Measurements from ENCODE around the gene THSD8. TPM values are rescaled to one million over a fixed set of nuclear protein-coding genes. Genes with fewer than 3 reads are reported as not detected.
A peak's percentile ranks its signal among the peaks of the same experiment; 100 is the strongest.

THSD8 gene
- total RNA-seq, 1 donor from 2014 or later = 16.5 TPM

DNA sequence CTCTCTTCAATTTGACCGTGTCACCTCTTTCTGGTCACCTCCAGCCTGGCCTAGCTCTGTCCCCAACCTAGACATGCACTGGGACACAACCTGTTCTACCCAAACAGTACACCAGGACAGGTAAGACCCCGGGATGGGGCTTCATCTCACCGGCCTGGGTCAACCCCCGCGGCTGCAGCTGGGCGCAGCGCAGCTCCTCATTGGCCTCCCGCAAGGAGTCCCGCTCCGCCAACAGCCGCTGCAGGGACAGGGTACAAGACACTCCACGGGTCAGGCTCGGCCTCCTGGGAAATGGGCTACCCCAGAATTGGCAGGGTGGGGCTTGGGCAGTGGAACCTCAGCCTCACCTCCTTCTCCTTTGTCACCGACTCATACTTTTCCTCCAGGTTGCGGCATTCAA is 34.2 kb upstream of the THSD8 start:
- Mint-ChIP-seq H3K9me3 (ENCODE audit: low read depth) (no peaks in the 10 kb centered on the region), H3K4me3 (ENCODE audit: low read depth) (no peak overlapping the region), H3K27me3 (no peaks in the 10 kb centered on the region), H3K27ac (no peak overlapping the region), H3K36me3 (ENCODE audit: insufficient read depth) (peaks cover 18% of the 10 kb centered on the region), H3K4me1 (ENCODE audit: low read depth) (peaks cover 2% of the 10 kb centered on the region)
- TF ChIP-seq, protein P1, sequence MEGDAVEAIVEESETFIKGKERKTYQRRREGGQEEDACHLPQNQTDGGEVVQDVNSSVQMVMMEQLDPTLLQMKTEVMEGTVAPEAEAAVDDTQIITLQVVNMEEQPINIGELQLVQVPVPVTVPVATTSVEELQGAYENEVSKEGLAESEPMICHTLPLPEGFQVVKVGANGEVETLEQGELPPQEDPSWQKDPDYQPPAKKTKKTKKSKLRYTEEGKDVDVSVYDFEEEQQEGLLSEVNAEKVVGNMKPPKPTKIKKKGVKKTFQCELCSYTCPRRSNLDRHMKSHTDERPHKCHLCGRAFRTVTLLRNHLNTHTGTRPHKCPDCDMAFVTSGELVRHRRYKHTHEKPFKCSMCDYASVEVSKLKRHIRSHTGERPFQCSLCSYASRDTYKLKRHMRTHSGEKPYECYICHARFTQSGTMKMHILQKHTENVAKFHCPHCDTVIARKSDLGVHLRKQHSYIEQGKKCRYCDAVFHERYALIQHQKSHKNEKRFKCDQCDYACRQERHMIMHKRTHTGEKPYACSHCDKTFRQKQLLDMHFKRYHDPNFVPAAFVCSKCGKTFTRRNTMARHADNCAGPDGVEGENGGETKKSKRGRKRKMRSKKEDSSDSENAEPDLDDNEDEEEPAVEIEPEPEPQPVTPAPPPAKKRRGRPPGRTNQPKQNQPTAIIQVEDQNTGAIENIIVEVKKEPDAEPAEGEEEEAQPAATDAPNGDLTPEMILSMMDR (IDR thresholded peaks at IDR 0.05; ENCODE audit: unreplicated experiment) = no peak
- no peak for DNase-seq (ENCODE audit: low spot score, unreplicated experiment)

DNA sequence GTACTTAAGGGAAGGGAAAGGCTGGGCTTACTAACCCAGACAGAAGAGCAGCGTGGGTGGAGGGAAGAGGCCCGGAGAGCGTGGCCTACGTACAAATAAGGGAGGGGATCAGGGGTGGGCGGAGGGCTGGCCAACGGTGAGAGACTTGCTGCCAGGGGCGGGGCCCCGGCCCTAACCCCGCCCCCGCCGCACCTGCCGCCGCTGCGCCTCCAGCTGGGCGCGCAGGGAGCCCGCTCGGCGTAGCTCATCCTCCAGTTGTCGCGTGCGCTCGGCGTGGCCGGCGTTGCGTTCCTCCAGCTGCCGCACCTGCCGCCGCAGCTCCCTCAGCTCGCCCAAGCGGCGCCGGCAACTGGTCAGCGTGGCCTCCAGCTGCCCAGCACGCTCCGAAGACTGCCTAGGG is 32.2 kb upstream of the THSD8 start:
- DNase-seq (ENCODE audit: low spot score, unreplicated experiment) = no peak
- no peaks in the 10 kb centered on the region for H3K27me3 Mint-ChIP-seq
- no peak overlapping the region for H3K27ac Mint-ChIP-seq
- peaks cover 18% of the 10 kb centered on the region for H3K36me3 Mint-ChIP-seq (ENCODE audit: insufficient read depth)
- TF ChIP-seq, protein P1 (IDR thresholded peaks at IDR 0.05; ENCODE audit: unreplicated experiment) = peak; percentile 17
- H3K4me1 Mint-ChIP-seq (ENCODE audit: low read depth) = peaks cover 6% of the 10 kb centered on the region
- H3K4me3 Mint-ChIP-seq (ENCODE audit: low read depth) = no peak overlapping the region
- H3K9me3 Mint-ChIP-seq (ENCODE audit: low read depth) = no peaks in the 10 kb centered on the region

DNA sequence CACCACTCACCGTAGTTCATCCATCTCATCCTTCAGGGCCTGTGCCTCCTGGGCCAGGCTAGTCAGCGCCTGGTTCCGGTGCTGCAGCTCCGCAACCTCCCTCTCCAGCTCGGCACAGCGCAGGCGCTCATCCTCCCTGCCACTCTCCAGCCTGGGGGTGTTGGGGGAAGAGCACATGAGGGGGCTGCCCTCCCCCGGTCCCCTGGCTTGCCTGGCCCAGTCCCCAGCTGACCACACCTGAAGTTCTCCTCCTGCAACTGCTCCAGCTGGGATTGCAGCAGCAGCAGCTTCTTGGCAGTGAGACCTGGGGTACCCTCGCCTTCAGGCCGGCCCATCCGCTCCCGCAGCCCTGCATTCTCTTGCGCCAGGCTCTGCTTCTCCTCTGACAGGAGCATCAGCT is 30.9 kb upstream of the THSD8 start:
- Mint-ChIP-seq H3K36me3 (ENCODE audit: insufficient read depth) (peaks cover 11% of the 10 kb centered on the region), H3K4me3 (ENCODE audit: low read depth) (no peak overlapping the region), H3K4me1 (ENCODE audit: low read depth) (peaks cover 7% of the 10 kb centered on the region), H3K27me3 (no peaks in the 10 kb centered on the region), H3K27ac (no peak overlapping the region), H3K9me3 (ENCODE audit: low read depth) (no peaks in the 10 kb centered on the region)
- TF ChIP-seq, protein P1 (IDR thresholded peaks at IDR 0.05; ENCODE audit: unreplicated experiment) = no peak
- DNase-seq (ENCODE audit: low spot score, unreplicated experiment) = no peak

DNA sequence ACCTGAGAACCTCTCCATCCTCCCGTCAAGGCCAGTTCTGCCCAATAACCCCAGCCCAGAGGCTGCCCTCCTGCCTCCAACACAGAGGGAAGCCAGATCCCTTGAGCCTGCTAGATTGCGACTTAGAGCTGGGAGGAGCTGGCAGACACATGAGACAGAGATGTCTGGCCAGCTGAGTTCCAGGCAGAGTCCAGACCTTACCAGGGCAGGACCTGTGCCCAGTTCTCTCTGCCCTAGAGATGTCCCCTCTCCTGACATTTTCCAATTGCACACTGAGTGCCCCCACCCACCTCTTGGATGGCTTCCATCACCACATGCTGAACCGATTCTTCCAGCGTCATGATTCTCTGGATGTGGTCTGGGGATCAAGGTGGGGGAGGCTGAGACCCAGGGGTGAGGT is 29.5 kb upstream of the THSD8 start:
- Mint-ChIP-seq H3K4me3 (ENCODE audit: low read depth) (no peak overlapping the region), H3K4me1 (ENCODE audit: low read depth) (peaks cover 7% of the 10 kb centered on the region), H3K9me3 (ENCODE audit: low read depth) (no peaks in the 10 kb centered on the region), H3K36me3 (ENCODE audit: insufficient read depth) (peaks cover 8% of the 10 kb centered on the region), H3K27me3 (no peaks in the 10 kb centered on the region), H3K27ac (no peak overlapping the region)
- DNase-seq (ENCODE audit: low spot score, unreplicated experiment) = no peak
- TF ChIP-seq, protein P1 (IDR thresholded peaks at IDR 0.05; ENCODE audit: unreplicated experiment) = no peak

DNA sequence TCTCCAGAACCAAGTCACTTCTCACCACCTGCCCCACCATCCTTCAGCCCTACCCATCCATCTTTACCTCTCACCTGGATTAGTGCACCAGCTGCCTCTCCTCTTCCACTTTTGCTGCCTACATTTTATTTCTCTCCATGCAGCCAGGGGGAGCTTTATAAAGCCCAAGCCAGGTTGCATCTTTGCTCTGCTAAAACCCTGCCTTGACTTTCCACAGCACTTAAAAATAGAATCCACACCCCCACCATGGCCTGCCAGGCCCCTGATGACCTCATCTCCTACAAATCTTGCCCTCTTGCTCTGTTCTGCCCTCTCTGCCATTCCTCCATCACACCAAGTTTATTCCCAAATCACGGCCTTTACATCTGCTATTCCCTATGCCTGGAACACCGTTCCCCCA is 28.3 kb upstream of the THSD8 start:
- H3K27ac Mint-ChIP-seq = no peak overlapping the region

More for the DNA sequence above, 28.3 kb upstream of the THSD8 start:
- Mint-ChIP-seq H3K9me3 (ENCODE audit: low read depth) (no peaks in the 10 kb centered on the region), H3K36me3 (ENCODE audit: insufficient read depth) (peaks cover 4% of the 10 kb centered on the region), H3K4me1 (ENCODE audit: low read depth) (peaks cover 12% of the 10 kb centered on the region), H3K27me3 (peaks cover 3% of the 10 kb centered on the region), H3K4me3 (ENCODE audit: low read depth) (peak overlapping the region; percentile 45)
- TF ChIP-seq, protein P1 (IDR thresholded peaks at IDR 0.05; ENCODE audit: unreplicated experiment) = no peak
- DNase-seq (ENCODE audit: low spot score, unreplicated experiment) = no peak
